Stimulated activated CD4-positive, alpha-beta T cell treated with anti-CD3 and anti-CD28 coated beads, Interleukin-2, amount 100 ng/mL, for 24 hours (primary cell): ENCODE data around the gene APP.

ENCODE experiments used
- DNase-seq, 2 donors: peaks; one replicate each; pipeline ENCODE4 v3.0.0-alpha.2; 2020

The APP gene

DNA sequence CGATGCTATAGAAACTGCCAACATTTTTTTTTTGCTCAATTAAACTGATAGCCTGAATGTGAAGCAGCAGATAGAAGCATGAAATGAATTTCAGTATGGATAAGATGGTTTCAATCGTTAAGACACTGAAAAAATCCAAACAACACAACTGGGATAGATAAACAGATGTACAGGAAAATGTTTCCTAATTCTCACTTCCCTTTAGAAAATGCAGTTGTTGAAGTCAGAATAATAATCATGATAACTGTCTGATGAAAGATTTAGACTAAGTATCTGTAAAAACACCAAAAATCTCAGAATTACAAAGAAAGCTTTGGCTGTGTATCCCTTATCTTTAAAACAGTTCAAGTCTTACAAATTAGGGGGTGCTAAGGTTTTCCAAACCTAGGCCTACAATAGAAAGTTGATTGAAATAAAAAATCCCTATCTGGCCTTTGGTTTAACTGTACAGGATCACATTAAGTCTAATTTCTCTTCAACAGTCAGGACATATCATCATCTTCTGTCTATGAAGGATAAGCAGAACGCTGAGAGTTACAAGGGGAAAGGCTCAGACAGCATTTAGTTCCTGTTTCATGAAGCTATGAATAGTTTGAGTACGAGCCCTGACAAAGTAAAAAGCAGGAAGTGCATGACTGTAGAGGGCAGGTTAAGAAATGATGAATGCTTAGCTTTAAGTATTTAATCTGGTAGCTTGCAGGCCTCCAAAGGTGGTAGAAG lies 203.2 kb downstream of the APP start:
- no peak for DNase-seq

DNA sequence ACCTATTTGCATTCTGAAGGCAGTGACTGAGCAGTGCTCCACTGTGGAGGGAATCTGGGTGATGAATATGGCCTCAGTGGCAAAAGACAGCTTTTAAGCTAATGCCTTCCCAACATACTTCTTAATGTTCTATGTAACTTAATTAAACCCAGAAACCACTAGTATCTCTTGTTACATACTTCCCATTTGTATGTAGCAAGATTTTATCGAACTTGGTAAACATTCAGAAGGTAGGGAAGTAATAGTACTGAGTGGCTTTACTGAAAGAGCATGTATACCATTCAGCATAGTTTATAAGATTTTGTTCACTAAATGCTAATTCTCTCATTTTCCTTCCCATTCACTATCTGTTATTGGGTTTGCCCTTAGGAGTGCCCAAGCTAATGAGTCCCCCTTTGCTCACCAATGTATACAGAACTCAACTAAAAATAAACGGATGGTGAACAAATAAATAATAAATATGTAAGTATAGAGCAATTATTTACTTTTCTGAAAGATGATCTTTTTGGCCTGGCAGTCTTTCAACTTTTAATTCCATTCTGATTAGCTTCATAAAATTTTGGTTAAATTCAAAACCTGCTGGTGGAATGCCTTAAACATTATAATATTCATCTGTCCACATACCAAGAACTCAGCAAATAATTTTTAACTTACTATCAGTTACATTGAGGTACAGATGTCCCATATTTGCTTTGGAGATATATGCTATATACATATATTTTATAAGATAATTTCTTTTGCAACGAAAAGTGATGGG lies 204.4 kb downstream of the APP start:
- no peak for DNase-seq

DNA sequence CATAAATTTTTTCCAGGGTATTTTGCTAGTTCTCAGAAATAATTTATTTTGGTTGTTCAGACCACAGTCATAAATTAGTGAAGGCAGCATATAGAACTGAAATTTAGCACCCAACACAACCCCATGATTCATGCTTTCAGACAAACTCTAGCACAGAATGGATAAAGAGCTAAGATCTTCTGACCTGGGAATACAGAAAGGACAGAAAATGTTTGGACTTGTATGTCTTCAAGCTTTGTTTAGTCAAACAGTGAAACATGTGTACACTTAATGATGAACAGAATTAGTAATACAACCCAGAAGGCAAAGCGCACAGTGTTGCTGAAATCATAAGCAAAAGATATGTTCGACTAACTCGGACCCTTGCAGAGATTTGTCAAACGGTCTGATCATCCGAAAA lies 205.6 kb downstream of the APP start:
- no peak for DNase-seq

- no peak for DNase-seq
Measured at GRCh38 chr21:25964015-25964414, 206.6 kb downstream of the APP start.

DNA sequence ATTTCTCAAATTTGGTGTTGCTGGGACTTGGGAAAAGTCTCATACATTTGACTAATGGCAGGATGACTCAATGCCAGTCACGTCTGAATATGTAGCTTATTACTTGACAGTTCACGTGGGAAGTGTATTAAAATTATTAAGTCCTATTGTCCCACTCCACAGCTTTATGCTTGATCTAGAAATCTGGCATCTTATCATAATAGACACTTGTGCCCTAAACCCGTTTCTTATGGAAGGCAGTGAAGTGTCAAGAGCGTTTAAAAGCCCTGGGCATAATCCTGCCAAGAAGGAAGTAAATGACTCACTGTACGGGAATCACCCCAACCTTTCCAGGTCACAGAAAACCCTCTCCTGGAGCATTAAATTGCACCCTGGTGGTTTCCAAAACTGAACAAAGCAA lies 207.4 kb downstream of the APP start:
- DNase-seq = no peak

GRCh38 chr21:25961042-25961441 lies 209.5 kb downstream of the APP start:
- no peak for DNase-seq

DNA sequence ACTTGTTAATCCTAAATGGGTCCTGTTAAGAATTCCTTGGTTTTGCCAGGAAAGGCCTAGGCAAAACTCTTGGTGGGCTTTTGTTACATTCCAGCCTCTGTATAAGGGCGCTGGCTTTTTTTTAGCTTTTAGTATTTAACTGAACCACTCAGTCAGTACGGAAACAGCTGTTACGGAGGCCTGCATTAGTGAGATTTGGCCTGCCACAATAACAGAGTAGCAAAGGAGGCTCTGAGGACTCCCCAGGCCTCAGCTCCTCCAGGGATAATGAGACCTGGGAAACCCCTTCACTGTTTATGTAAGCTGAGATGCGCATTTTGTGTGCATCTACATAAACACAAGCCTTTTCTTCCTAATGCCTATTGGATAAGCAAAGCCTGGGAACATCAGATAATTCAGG lies 210.2 kb downstream of the APP start:
- no peak for DNase-seq

- DNase-seq = no peak
Measured at GRCh38 chr21:25959799-25960198, 210.8 kb downstream of the APP start.

- no peak for DNase-seq
Measured at GRCh38 chr21:25956993-25957714, 213.4 kb downstream of the APP start.

DNA sequence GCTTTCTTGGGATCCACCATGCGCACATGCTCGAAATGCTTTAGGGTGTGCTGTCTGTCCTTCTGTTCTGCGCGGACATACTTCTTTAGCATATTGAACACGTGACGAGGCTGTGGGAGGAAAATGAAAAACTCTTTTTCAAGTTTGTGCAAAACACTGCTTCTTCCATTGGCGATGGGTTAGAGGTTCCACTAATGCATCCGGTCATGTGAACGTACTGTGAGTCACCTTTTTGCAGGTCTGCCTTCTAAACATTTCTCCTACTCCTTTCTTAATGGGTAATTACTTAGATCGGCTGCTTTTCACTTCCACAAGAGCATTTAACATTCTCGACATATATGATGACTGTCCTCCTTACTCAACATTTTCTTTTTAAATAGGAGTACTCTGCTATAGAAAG lies 214.9 kb downstream of the APP start:
- DNase-seq = no peak

DNA sequence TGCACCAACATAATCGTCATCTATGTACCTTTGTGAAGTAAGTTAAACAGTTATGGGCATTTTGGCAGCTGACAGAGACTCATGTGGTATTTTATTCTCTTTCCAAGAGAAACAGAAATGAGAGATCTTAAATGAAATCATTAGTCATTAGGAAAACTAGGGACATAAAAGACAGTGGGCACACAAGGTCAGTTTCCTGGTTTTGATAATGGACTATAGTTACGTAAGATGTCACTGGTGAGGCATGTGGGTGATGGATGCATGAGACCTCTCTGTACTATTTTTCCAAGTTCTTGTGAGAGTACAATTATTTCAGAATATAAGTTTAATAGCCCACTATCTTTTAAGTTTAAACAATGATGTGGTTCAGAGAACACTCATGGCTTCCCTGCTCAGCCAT lies 216.9 kb downstream of the APP start:
- no peak for DNase-seq

GRCh38 chr21:25953196-25953595 lies 217.4 kb downstream of the APP start:
- no peak for DNase-seq

DNA sequence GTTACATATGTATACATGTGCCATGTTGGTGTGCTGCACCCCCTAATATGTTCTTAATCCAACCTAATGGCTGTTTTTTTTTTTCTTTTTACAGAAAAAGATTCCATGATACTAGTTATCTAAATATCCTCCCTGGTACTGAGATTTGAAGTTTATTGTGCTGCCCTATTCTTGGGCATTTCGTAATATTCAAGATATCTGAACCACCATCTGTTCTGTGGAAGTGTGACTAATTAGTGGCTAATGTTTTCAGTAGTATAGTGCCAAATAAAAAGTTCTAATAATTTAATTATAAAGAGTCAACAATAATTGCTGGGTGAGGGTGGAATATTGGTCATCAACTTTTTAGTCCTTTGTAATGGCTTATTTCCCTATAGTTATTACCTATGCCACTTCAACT lies 218.3 kb downstream of the APP start:
- no peak for DNase-seq

GRCh38 chr21:25949701-25950100 lies 220.9 kb downstream of the APP start:
- no peak for DNase-seq

- no peak for DNase-seq
Measured at GRCh38 chr21:25944672-25945213, 225.8 kb downstream of the APP start.

DNA sequence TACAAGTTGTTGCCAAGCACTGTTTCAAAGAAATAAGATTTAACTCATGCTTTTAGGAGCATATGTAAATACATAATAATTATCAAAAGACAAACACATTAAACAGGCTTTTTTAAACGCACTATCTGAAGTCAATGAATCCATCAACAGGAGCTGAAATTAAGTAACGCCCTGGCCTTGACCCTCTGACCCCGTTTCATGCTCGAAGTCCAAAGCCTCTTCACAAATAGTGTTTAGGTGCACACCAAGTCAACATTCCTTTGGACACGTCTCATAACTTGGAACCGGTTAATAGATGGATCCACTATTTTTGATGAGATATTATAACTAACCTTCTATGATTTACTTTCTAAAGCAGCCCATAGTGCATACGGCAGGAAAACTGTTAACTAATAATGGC lies 226.5 kb downstream of the APP start:
- no peak for DNase-seq

GRCh38 chr21:25942135-25942534 lies 228.4 kb downstream of the APP start:
- DNase-seq = no peak

GRCh38 chr21:25939396-25939761 lies 231.2 kb downstream of the APP start:
- no peak for DNase-seq

GRCh38 chr21:25938658-25939395 lies 231.7 kb downstream of the APP start:
- DNase-seq = no peak

DNA sequence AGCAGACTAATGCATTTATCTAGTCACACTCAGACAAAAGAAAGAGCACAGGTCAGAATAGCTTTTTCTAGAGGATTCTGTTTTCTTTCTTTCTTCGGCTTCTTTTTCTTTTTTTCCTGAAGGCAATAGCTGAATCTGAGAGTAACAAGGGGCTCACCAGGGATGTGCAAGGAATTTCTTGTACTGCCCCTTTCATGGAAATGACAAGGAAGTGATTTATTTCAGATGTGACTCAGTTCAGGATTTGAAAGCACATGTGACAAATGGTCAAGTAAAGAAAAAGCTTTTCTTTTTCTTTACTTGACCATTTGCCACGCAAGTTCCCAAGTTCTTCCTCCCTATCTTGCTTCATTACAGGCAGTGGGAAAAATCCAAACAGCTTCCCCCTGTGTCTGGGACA lies 233.8 kb downstream of the APP start:
- DNase-seq = no peak

DNA sequence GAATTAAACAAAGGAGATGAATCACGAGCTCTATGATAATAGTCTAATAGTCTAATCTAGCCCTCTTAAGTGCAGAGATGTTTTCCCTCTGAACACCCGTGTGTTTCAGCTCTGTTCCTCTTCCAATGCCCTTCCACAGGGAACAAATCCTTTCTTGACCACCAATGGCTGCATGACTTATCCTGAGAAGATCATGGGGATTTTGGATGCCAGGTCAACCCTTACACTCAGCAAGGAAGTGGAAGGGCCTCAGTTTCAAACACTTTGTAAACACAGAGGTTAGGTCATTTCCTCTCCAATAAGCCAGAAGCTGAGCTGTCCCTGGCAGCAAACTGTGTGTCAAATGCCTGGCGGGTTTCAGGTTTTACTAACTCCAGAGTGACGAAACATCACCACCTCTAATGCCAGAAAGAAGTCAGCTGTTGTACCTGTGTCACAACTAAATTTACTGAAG lies 235.8 kb downstream of the APP start:
- no peak for DNase-seq

DNA sequence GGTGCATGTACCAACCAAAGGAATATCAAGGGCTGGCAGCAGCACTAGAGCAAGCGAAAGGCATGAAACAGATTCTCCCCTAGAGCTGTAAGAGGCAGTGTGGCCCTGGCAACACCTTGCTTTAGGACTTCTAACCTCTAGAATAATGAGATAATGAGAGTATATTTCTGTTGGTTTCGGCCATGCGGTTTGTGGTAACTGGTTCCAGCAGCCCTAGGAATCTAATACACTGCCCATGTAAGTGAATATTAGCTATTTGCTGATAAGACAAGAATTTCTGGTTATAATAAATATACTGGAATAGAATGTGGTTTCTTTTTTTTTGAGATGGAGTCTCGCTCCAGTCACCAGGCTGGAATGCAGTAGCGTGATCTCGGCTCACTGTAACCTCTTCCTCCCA lies 236.4 kb downstream of the APP start:
- no peak for DNase-seq

GRCh38 chr21:25931765-25932164 lies 238.8 kb downstream of the APP start:
- DNase-seq = no peak
